IPS DF 4.7 (cell line): ENCODE data around the gene ROBO3.

Experiments used
- DNase-seq: peaks from one replicate; pipeline ENCODE4 v3.0.0-alpha.2; 2013; ENCODE audit warnings: low spot score; ENCODE audit errors: extremely low read depth

Gene ROBO3

GRCh38 chr11:124876818-124877630 lies 11.8 kb downstream of the ROBO3 start:
- DNase-seq = no peak

GRCh38 chr11:124877631-124877909 lies 12.3 kb downstream of the ROBO3 start:
- no peak for DNase-seq

GRCh38 chr11:124877910-124878758 lies 12.9 kb downstream of the ROBO3 start:
- no peak for DNase-seq

DNA sequence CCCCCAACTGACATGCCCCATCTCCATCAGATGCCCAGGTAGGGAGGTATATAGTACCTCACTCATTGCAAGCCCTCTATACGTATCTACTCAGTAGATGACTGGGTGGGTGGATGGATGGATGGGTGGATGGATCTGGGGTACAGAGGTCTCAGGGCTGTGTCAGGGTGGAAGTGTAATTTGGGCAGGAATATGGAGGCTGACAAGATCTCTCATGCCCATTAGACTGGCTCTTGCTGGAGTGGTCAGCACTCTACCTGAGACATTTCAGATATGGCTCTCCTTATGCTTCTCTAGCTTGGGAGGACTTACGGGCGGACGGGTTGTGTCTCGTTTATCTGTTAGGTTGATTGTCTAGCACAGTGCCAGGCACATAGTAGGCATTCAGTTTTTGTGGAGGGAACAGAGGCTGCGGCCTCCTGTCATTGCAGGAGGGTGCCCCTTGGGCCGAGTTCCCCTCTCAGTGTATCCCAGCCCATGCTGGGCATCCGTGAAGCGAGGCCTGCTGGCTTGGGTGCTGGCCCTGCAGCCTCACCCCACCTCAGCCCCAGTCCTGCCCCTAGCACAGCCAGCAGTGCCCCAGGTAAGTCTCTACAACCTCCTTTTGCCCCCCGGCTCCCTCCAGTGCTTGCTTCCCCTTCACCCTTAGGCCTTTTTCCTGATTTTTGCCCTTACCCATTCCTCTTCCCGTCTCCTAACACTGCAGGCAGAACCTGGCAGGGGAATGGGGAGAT lies 13.7 kb downstream of the ROBO3 start:
- no peak for DNase-seq

GRCh38 chr11:124879493-124880289 lies 14.5 kb downstream of the ROBO3 start:
- DNase-seq = no peak

GRCh38 chr11:124880290-124880611 lies 15.0 kb downstream of the ROBO3 start:
- no peak for DNase-seq

DNA sequence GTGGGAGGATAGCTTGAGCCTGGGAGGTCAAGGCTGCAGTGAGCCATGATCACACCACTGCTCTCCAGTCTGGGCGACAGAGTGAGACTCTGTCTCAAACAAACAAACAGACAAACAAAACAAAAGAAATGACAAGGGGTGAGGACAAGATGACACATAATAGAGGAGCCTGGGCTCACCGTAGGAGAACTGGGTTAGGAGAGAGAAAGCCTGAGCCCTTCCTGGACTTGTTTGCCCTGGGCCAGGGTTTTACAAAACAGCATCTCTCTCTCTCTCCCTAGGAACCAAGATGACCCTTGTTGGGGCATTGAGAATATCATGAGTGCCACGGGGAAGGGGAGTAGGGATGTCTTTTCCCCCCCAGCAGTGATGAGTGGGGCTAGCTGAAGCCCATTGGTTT lies 15.7 kb downstream of the ROBO3 start:
- DNase-seq = no peak

DNA sequence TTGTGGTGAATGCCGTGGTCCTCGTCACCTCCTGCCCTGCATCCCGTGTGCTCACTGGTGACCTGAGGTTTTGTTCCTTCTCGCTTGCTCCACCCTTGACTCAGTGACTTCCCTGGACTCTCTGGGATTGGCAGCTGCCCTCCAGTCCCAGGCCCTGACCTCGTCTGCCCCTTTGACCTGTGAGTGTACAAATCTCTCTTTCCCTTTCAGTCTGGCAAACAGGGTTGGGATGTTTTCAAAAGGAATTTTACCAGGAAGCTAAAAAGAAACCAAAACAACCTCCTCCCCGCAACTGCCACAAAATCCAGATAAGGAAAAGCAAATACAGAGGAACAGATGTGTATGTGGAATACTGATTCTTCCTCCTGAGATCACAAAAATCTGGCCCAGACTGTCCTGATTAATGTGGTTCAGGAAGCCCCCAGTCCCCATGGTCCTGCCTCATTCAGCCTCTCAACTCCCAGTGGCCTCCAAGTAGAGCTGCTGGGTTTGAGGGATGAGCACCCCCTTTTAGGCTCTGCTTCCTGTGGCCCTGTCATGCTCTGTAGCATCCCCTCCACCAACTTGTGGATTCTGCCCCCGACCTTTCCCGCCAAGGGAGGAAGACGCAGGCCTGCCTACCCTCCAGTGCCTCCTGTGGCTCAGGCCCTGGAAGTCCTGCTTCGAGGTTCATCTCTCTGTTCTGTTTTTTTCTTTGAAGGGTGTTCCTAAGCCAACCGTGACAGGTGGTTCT lies 17.3 kb downstream of the ROBO3 start:
- DNase-seq = no peak

- no peak for DNase-seq
These were observed 19.1 kb downstream of the ROBO3 start for GRCh38 chr11:124884340-124884739.

DNA sequence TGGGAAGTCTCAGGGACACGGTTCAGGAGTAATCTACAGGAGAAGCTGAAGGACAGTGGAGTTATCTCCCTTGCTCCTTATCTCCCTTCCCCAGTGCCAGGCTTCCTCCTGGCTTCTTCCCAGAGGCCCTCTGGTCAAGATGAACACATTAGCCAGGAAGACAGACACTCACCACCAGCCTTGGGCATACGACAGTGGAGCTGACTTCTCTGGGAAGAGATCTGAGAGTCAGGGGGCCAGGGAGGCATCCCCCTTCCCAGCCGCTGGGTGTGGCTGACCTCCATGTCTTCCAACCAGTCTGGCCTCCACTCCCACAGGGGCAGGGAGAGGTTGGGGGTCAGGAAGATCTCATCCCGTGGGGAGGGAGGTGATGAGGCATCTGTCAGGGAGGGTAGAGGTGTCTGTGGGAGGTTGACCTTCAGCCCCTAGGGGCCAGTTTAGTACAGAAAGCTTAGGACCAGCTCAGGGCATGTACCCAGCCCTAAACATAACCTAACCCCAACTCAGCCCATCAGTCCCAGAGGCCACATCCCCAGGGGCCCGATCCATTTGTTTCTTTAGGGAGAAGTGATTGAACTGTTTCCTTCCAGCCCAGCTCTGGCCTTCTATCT lies 19.7 kb downstream of the ROBO3 start:
- no peak for DNase-seq

GRCh38 chr11:124886476-124886875 lies 21.2 kb downstream of the ROBO3 start:
- no peak for DNase-seq

DNA sequence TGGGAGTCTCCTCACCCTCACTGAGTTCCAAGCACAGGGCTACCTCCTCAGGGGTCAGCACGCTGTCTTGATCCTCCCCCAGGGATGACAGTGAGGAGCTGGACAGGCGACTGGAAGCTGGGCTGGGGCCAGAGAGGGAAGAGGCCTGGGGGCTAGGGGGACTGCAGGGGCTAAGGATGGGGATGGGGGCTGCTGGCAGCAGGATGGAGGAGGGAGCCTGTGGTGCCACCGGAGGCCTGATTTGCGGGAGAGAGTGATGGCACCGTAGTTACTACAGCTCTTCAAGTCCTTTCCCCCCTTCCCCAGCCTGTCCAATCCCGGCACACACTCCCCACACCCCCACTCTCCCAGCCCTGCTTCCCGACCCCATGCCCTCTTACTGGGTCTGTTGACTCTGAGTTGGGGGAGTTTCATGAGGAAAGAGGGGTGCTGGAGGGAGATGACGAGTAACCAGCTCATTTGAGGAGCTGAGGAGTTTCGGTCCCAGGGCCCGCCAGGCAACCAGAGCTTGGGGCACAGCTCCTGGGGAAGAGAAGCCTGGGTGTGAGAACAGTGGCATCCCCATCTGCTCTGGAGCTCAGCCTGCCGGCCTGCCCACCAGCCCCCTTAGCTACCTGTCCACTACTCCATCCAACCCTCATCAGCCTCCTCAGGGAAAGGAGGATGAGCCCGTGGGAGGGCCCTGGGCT lies 21.9 kb downstream of the ROBO3 start:
- DNase-seq = no peak

- no peak for DNase-seq
These were observed 22.4 kb downstream of the ROBO3 start for GRCh38 chr11:124887667-124888013.

DNA sequence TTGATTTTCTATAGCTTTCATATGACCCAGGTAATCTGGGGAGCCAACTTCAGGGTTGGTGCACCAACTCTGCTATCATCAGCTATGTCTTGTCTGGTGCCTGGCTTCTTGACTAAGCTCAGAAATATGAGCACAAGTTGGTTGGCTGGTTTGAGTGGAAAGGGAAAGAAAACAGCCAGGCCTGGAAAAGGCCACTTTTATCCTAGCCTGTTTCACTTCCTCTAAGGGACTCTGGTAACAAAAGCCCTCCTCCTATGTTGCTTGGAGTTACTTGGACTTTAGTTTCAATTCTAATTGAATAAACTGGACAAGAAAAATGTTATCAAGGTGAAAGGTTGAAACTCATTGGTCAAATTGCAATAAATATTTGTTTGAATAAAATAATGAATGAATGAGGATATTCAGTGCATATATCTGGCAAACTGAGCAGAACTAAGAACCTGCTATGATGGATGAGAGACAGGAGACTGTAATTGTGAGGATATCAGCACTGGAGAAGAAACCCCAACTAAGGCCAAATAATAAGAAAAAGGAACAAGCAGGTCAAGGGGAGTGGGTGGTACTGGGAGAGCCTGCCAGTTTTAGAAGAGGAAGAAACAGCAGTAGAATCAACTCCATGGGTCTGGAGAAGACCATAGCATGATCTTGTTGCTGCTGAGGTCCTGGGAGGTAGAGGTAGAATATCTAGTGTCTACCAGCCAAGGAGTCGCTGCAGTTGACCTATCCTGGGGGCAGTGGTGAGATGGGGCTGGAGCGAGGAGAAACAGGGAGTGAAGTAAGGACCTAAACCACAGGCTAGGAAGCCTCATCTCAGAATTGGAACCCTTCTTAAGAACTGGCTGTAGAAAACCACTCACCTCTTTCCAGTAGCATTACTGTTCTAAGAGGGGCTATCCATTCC lies 24.2 kb downstream of the ROBO3 start:
- DNase-seq = no peak

DNA sequence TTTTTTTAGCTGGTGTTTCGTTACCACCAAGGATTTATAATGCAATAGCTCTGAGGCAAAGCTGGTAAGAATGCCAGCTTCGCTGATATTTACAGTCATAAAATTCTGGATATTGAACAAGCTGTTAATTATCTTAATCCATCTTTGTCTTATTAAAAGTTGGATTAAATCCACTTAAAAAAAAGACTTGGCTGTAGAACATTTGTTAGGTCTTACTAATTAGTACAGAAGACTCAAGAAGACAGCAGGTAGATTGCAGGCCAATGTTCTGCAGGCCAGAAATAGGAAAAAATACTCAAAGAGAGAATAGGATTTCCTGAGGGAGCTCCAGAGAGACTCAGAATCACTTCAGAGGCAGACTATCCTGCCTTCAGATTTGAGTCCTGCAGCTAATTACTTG lies 24.9 kb downstream of the ROBO3 start:
- DNase-seq = no peak

- DNase-seq = no peak
These were observed 25.6 kb downstream of the ROBO3 start for GRCh38 chr11:124890683-124891372.

- DNase-seq = no peak
These were observed 26.2 kb downstream of the ROBO3 start for GRCh38 chr11:124891373-124891861.

GRCh38 chr11:124892146-124892545 lies 26.9 kb downstream of the ROBO3 start:
- DNase-seq = no peak
